Activated naive CD4-positive, alpha-beta T cell treated with anti-CD3 and anti-CD28 coated beads, Interleukin-2, amount 50 U/mL, for 24 hours (primary cell): Measurements from ENCODE around the gene SLC8A1.

Source experiments
- H3K27ac Mint-ChIP-seq: one replicate; pipeline ENCODE4 v1.8.0; 2021; ENCODE audit warnings: mild to moderate bottlenecking, mixed read lengths
- H3K27me3 Mint-ChIP-seq: one replicate; pipeline ENCODE4 v1.8.0; 2021; ENCODE audit warnings: mixed read lengths
- H3K36me3 Mint-ChIP-seq: one replicate; pipeline ENCODE4 v1.8.0; 2021; ENCODE audit warnings: mixed read lengths
- H3K4me1 Mint-ChIP-seq: one replicate; pipeline ENCODE4 v1.8.0; 2021; ENCODE audit warnings: mixed read lengths
- H3K4me3 Mint-ChIP-seq: one replicate; pipeline ENCODE4 v1.8.0; 2021; ENCODE audit warnings: mild to moderate bottlenecking, mixed read lengths
- H3K9me3 Mint-ChIP-seq: one replicate; pipeline ENCODE4 v1.8.0; 2021; ENCODE audit warnings: mixed read lengths

SLC8A1 gene

GRCh38 chr2:40256649-40257048, 195.2 kb downstream of the SLC8A1 start:
- Mint-ChIP-seq H3K27me3 (no peaks in the 10 kb centered on the region), H3K4me3 (no peak overlapping the region), H3K4me1 (no peaks in the 10 kb centered on the region), H3K9me3 (peaks cover 10% of the 10 kb centered on the region), H3K27ac (no peak overlapping the region), H3K36me3 (no peaks in the 10 kb centered on the region)

GRCh38 chr2:40256008-40256407, 195.9 kb downstream of the SLC8A1 start:
- no peaks in the 10 kb centered on the region for H3K36me3 Mint-ChIP-seq
- H3K27me3 Mint-ChIP-seq = no peaks in the 10 kb centered on the region
- H3K9me3 Mint-ChIP-seq = peaks cover 10% of the 10 kb centered on the region
- H3K4me3 Mint-ChIP-seq = no peak overlapping the region
- no peak overlapping the region for H3K27ac Mint-ChIP-seq
- no peaks in the 10 kb centered on the region for H3K4me1 Mint-ChIP-seq

GRCh38 chr2:40255103-40255502, 196.8 kb downstream of the SLC8A1 start:
- no peak overlapping the region for H3K4me3 Mint-ChIP-seq
- H3K36me3 Mint-ChIP-seq = no peaks in the 10 kb centered on the region
- no peaks in the 10 kb centered on the region for H3K27me3 Mint-ChIP-seq
- H3K27ac Mint-ChIP-seq = no peak overlapping the region
- peaks cover 6% of the 10 kb centered on the region for H3K9me3 Mint-ChIP-seq
- H3K4me1 Mint-ChIP-seq = no peaks in the 10 kb centered on the region

DNA sequence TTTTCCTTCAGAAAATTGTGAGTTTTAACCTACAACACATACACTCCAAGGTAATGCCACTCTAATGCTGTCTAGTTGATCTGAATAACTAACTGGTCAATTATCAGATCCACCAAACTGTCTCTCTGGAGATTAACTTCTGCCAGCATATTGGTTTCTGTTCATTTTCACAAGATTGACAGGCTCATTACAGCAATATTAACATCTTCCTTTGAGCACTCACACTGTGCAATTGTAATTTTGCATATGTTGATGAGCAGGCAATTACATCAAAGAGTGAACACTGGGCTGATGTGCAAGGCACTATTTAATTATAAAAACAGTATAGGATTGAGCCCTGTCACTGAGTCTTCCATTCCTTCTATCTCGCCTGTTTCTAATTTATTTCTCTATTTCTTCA, 197.3 kb downstream of the SLC8A1 start:
- Mint-ChIP-seq H3K27me3 (no peaks in the 10 kb centered on the region), H3K9me3 (peaks cover 4% of the 10 kb centered on the region), H3K27ac (no peak overlapping the region), H3K4me3 (no peak overlapping the region), H3K36me3 (no peaks in the 10 kb centered on the region), H3K4me1 (no peaks in the 10 kb centered on the region)

DNA sequence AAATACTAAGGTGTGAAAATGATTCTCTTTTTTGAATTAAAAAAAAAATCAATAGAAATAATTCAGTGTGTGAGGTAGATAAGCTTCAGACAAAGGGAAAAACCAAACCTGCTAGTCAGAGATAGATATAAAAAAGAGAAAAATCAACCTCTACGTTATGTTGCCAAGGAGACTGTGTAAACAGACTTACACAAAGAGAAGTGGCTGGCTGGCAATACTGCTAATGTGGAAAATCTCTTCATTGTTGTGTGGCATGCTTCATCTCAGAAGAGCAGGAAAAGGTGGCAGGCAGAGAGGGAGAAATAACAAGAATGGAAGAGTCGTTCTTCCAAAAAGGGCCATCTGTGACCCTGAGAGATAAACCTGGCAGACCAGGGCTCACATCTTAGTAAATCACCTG, 200.8 kb downstream of the SLC8A1 start:
- Mint-ChIP-seq H3K27me3 (no peaks in the 10 kb centered on the region), H3K9me3 (no peaks in the 10 kb centered on the region), H3K27ac (no peak overlapping the region), H3K4me3 (no peak overlapping the region), H3K4me1 (no peaks in the 10 kb centered on the region), H3K36me3 (no peaks in the 10 kb centered on the region)

- H3K27me3 Mint-ChIP-seq = no peaks in the 10 kb centered on the region
- H3K4me3 Mint-ChIP-seq = no peak overlapping the region
- H3K9me3 Mint-ChIP-seq = no peaks in the 10 kb centered on the region
- H3K36me3 Mint-ChIP-seq = no peaks in the 10 kb centered on the region
- no peaks in the 10 kb centered on the region for H3K4me1 Mint-ChIP-seq
- no peak overlapping the region for H3K27ac Mint-ChIP-seq
Observed at GRCh38 chr2:40249577-40249976, 202.3 kb downstream of the SLC8A1 start.

DNA sequence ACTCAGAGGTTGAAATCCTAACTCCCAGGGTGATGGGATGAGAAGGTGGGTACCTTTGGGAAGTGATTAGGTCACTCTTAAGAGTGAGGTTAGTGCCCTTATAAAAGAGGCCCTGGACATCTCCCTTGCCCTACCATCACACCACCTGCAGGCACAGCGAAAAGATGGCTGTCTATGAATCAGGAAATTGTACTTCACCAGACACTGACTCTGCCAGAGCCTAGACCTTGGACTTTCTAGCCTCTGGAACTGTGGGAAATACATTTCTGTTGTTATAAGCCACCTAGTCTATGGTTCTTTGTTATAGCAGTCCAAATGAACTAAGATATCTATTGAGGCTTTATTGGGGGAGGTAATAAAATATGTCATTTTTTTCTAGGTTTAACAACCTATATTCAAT, 203.6 kb downstream of the SLC8A1 start:
- no peaks in the 10 kb centered on the region for H3K4me1 Mint-ChIP-seq
- H3K36me3 Mint-ChIP-seq = no peaks in the 10 kb centered on the region
- H3K9me3 Mint-ChIP-seq = no peaks in the 10 kb centered on the region
- no peaks in the 10 kb centered on the region for H3K27me3 Mint-ChIP-seq
- H3K4me3 Mint-ChIP-seq = no peak overlapping the region
- H3K27ac Mint-ChIP-seq = no peak overlapping the region

GRCh38 chr2:40244675-40245074, 207.2 kb downstream of the SLC8A1 start:
- Mint-ChIP-seq H3K27ac (no peak overlapping the region), H3K4me3 (no peak overlapping the region), H3K4me1 (no peaks in the 10 kb centered on the region), H3K27me3 (no peaks in the 10 kb centered on the region), H3K36me3 (no peaks in the 10 kb centered on the region), H3K9me3 (no peaks in the 10 kb centered on the region)

GRCh38 chr2:40244251-40244650, 207.6 kb downstream of the SLC8A1 start:
- Mint-ChIP-seq H3K4me1 (no peaks in the 10 kb centered on the region), H3K36me3 (no peaks in the 10 kb centered on the region), H3K4me3 (no peak overlapping the region), H3K27me3 (no peaks in the 10 kb centered on the region), H3K9me3 (no peaks in the 10 kb centered on the region), H3K27ac (no peak overlapping the region)

GRCh38 chr2:40243581-40244187, 208.2 kb downstream of the SLC8A1 start:
- Mint-ChIP-seq H3K4me1 (no peaks in the 10 kb centered on the region), H3K36me3 (no peaks in the 10 kb centered on the region), H3K4me3 (no peak overlapping the region), H3K27me3 (no peaks in the 10 kb centered on the region), H3K27ac (no peak overlapping the region), H3K9me3 (no peaks in the 10 kb centered on the region)

DNA sequence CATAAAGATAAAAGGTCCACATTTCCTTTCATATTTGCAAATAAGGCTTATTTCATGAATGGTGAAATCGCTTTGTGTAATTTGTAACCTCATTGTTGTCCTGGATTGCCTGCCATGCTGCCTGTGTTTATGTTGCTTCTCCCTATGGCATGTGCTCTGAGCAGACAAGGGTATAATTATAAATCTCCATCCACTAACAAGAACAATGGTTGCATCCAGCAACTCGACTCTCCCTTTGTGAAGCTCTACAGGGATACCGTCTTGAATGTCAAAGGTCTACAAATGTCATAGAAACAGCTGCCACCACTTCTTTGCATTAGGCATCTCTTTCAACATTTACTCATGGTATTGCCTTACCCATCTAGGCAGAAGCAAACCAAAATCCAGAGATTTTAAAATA, 209.6 kb downstream of the SLC8A1 start:
- H3K4me1 Mint-ChIP-seq = no peaks in the 10 kb centered on the region
- no peaks in the 10 kb centered on the region for H3K36me3 Mint-ChIP-seq
- H3K27me3 Mint-ChIP-seq = no peaks in the 10 kb centered on the region
- no peak overlapping the region for H3K4me3 Mint-ChIP-seq
- no peaks in the 10 kb centered on the region for H3K9me3 Mint-ChIP-seq
- no peak overlapping the region for H3K27ac Mint-ChIP-seq

DNA sequence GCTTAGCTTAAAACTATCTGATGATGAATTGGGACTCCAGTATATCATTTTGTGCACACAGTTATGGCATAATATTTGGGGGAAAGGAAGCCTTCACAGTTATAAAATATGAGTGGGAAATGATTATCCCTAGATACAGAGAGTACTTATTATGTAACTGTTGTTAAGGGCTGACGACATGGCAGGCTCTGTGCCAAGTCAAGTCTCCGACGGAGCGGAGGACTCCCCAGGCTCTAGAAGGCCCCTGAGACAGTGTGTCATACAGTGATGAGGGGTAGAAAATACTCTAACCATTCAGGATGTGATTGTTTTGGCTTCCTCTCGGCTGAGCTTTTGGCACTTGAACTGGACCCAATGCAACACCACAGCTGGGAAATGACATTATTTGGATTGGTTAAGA, 211.8 kb downstream of the SLC8A1 start:
- no peaks in the 10 kb centered on the region for H3K27me3 Mint-ChIP-seq
- no peaks in the 10 kb centered on the region for H3K36me3 Mint-ChIP-seq
- H3K4me3 Mint-ChIP-seq = no peak overlapping the region
- no peaks in the 10 kb centered on the region for H3K4me1 Mint-ChIP-seq
- no peaks in the 10 kb centered on the region for H3K9me3 Mint-ChIP-seq
- no peak overlapping the region for H3K27ac Mint-ChIP-seq

- Mint-ChIP-seq H3K9me3 (peaks cover 4% of the 10 kb centered on the region), H3K4me1 (no peaks in the 10 kb centered on the region), H3K36me3 (no peaks in the 10 kb centered on the region), H3K27ac (no peak overlapping the region), H3K27me3 (no peaks in the 10 kb centered on the region), H3K4me3 (no peak overlapping the region)
Observed at GRCh38 chr2:40230707-40231432, 221.0 kb downstream of the SLC8A1 start.

DNA sequence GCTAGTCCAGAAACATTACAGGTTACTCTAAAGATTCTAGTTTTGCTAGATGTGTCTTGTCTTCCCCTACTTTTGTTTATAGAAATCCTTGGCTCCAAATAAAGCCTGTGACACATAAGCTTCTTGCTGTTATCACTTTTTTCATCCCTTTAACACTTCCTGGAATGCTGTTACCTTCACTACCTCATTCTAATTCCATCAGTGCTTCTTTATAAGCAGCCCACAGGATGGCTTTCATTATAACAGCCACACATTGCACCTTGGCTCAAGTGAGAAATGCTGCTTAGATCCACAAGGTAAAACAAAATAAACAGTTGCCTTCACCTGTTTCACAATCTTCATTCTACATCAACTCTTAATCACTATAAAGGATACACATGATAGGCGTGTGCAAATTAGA, 221.7 kb downstream of the SLC8A1 start:
- Mint-ChIP-seq H3K27me3 (no peaks in the 10 kb centered on the region), H3K4me1 (no peaks in the 10 kb centered on the region), H3K27ac (no peak overlapping the region), H3K9me3 (peaks cover 4% of the 10 kb centered on the region), H3K36me3 (no peaks in the 10 kb centered on the region), H3K4me3 (no peak overlapping the region)

GRCh38 chr2:40228310-40228709, 223.6 kb downstream of the SLC8A1 start:
- Mint-ChIP-seq H3K27me3 (no peaks in the 10 kb centered on the region), H3K27ac (no peak overlapping the region), H3K4me1 (no peaks in the 10 kb centered on the region), H3K4me3 (no peak overlapping the region), H3K36me3 (no peaks in the 10 kb centered on the region), H3K9me3 (peaks cover 4% of the 10 kb centered on the region)

- peaks cover 4% of the 10 kb centered on the region for H3K9me3 Mint-ChIP-seq
- no peak overlapping the region for H3K27ac Mint-ChIP-seq
- no peak overlapping the region for H3K4me3 Mint-ChIP-seq
- H3K36me3 Mint-ChIP-seq = no peaks in the 10 kb centered on the region
- H3K27me3 Mint-ChIP-seq = no peaks in the 10 kb centered on the region
- H3K4me1 Mint-ChIP-seq = no peaks in the 10 kb centered on the region
Observed at GRCh38 chr2:40227210-40227609, 224.7 kb downstream of the SLC8A1 start.

GRCh38 chr2:40226637-40227036, 225.3 kb downstream of the SLC8A1 start:
- Mint-ChIP-seq H3K9me3 (peaks cover 2% of the 10 kb centered on the region), H3K27ac (no peak overlapping the region), H3K4me3 (no peak overlapping the region), H3K36me3 (no peaks in the 10 kb centered on the region), H3K27me3 (no peaks in the 10 kb centered on the region), H3K4me1 (no peaks in the 10 kb centered on the region)
